Lower leg skin (tissue), 3 donors: ENCODE results near the gene LPA.
"Not testable (repeated sequence)": the region's sequence is repeated elsewhere in the genome, so short reads cannot be mapped to it uniquely, and the experiment has no call there.

Experiments
- POLR2A ChIP-seq, 2 donors: fragments of 450-650 bp; IDR thresholded peaks; one replicate each; pipeline ENCODE4 v1.6.1; 2016 to 2017; ENCODE audit warnings: antibody characterized with exemption in 2 of 2, mild to moderate bottlenecking in 1 of 2, moderate library complexity in 1 of 2
- TF ChIP-seq, protein P1 (sequence below), 3 donors: fragments of 450-650 bp; IDR thresholded peaks; one replicate each; pipeline ENCODE4 v1.5.1; 2016; ENCODE audit warnings: antibody characterized with exemption in 3 of 3, mild to moderate bottlenecking in 3 of 3, moderate library complexity in 2 of 3

GRCh38 chr6:160685101-160685761 lies 21.2 kb upstream of the LPA start:
- TF ChIP-seq, protein P1, sequence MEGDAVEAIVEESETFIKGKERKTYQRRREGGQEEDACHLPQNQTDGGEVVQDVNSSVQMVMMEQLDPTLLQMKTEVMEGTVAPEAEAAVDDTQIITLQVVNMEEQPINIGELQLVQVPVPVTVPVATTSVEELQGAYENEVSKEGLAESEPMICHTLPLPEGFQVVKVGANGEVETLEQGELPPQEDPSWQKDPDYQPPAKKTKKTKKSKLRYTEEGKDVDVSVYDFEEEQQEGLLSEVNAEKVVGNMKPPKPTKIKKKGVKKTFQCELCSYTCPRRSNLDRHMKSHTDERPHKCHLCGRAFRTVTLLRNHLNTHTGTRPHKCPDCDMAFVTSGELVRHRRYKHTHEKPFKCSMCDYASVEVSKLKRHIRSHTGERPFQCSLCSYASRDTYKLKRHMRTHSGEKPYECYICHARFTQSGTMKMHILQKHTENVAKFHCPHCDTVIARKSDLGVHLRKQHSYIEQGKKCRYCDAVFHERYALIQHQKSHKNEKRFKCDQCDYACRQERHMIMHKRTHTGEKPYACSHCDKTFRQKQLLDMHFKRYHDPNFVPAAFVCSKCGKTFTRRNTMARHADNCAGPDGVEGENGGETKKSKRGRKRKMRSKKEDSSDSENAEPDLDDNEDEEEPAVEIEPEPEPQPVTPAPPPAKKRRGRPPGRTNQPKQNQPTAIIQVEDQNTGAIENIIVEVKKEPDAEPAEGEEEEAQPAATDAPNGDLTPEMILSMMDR (IDR thresholded peaks at IDR 0.05), result not testable (repeated sequence)
- not testable (repeated sequence) for TF ChIP-seq POLR2A (IDR thresholded peaks at IDR 0.05)
